ENCODE results near the gene LARGE1. TPM values are rescaled to one million over a fixed set of nuclear protein-coding genes. Genes with fewer than 3 reads are reported as not detected.

Gene LARGE1
- total RNA-seq, 6 experiments from 2014 or later: 12.2 to 28.3 (median 15.2) TPM

GRCh38 chr22:33240888-33241475 is 679.3 kb downstream of the LARGE1 start:
- DNase-seq (no peak), ATAC-seq (no peak)
- TF ChIP-seq POLR2A (IDR thresholded peaks at IDR 0.05) (no peak), CTCF (IDR thresholded peaks at IDR 0.05) (no peak)
- Histone ChIP-seq H3K27me3 (no peaks in the 10 kb centered on the region), H3K36me3 (no peaks in the 10 kb centered on the region), H3K4me3 (no peak overlapping the region), H3K27ac (no peak overlapping the region), H3K4me1 (no peaks in the 10 kb centered on the region), H3K9me3 (no peaks in the 10 kb centered on the region)
- WGBS (ENCODE audit: insufficient coverage, low coverage, low lambda C conversion rate, missing lambda C conversion rate): 36% methylated on average over 3 of the region's 3 CpGs
- intact Hi-C loops (cut with DNase I): no loop called here

GRCh38 chr22:33232071-33232470 is 688.2 kb downstream of the LARGE1 start:
- intact Hi-C loops (cut with DNase I): no loop called here
- WGBS (ENCODE audit: insufficient coverage, low coverage, low lambda C conversion rate, missing lambda C conversion rate): 70% methylated on average over 5 of the region's 5 CpGs
- Histone ChIP-seq H3K9me3 (peaks cover 0 to 7% (median 0%) of the 10 kb centered on the region in 4 donors), H3K27me3 (no peaks in the 10 kb centered on the region), H3K27ac (no peak overlapping the region), H3K4me3 (no peak overlapping the region), H3K36me3 (no peaks in the 10 kb centered on the region), H3K4me1 (no peaks in the 10 kb centered on the region)
- TF ChIP-seq CTCF (IDR thresholded peaks at IDR 0.05) (no peak), POLR2A (IDR thresholded peaks at IDR 0.05) (no peak)
- ATAC-seq (no peak), DNase-seq (no peak)

- no peak for TF ChIP-seq CTCF (IDR thresholded peaks at IDR 0.05)
- no peak for TF ChIP-seq POLR2A (IDR thresholded peaks at IDR 0.05)
- no peak for DNase-seq
- Histone ChIP-seq H3K9me3 (peaks cover 0 to 7% (median 0%) of the 10 kb centered on the region in 4 donors), H3K27me3 (no peaks in the 10 kb centered on the region), H3K4me1 (no peaks in the 10 kb centered on the region), H3K27ac (no peak overlapping the region), H3K4me3 (no peak overlapping the region), H3K36me3 (no peaks in the 10 kb centered on the region)
- ATAC-seq: no peak
- intact Hi-C loops (cut with DNase I): no loop called here
Measured at GRCh38 chr22:33227791-33228190, 692.5 kb downstream of the LARGE1 start.

GRCh38 chr22:33224841-33225240 is 695.4 kb downstream of the LARGE1 start:
- TF ChIP-seq POLR2A (IDR thresholded peaks at IDR 0.05): no peak
- TF ChIP-seq CTCF (IDR thresholded peaks at IDR 0.05): no peak
- 70% methylated on average over 4 of the region's 4 CpGs for WGBS (ENCODE audit: insufficient coverage, low coverage, low lambda C conversion rate, missing lambda C conversion rate)
- no peaks in the 10 kb centered on the region for H3K27me3 ChIP-seq
- H3K36me3 ChIP-seq: no peaks in the 10 kb centered on the region
- no peak for DNase-seq
- intact Hi-C loops (cut with DNase I): no loop called here
- no peaks in the 10 kb centered on the region for H3K4me1 ChIP-seq
- no peak overlapping the region for H3K27ac ChIP-seq
- peaks cover 0 to under 1% (median 0%) of the 10 kb centered on the region in 4 donors for H3K9me3 ChIP-seq
- no peak overlapping the region for H3K4me3 ChIP-seq
- no peak for ATAC-seq

Small RNA genes lying within 50 kb of the gene (microRNA-seq; reads per million reads assigned to microRNA genes)
- gene MIR4764: 0 reads per million in 2 donors

Small RNA genes lying within 50 kb of the gene (small RNA-seq; reads per million reads assigned to genes)
- gene MIR4764 (0 reads per million in 2 experiments), gene SNORA50B (0 reads per million in 2 experiments)
